ENCODE results near the gene TPM4. TPM values are rescaled to one million over a fixed set of nuclear protein-coding genes. Genes with fewer than 3 reads are reported as not detected.
"Not testable (repeated sequence)": the region's sequence is repeated elsewhere in the genome, so short reads cannot be mapped to it uniquely, and the experiment has no call there.

The TPM4 gene
- total and polyA plus RNA-seq, 2 donors: 131 to 253 TPM

- no peaks in the 10 kb centered on the region for H3K27me3 ChIP-seq (ENCODE audit: control insufficient read depth in 2 of 2, insufficient read depth in 1 of 2, low read length in 1 of 2)
- no peaks in the 10 kb centered on the region for H3K9me3 ChIP-seq (ENCODE audit: control insufficient read depth in 2 of 2, insufficient read depth in 1 of 2, low read length in 1 of 2)
- H3K4me3 ChIP-seq (ENCODE audit: low read length in 2 of 2): peak overlapping the region; percentile 56 to 97
- 48% methylated on average over 2 of the region's 2 CpGs for WGBS
- peaks cover 24 to 27% of the 10 kb centered on the region in 2 donors for H3K36me3 ChIP-seq (ENCODE audit: control insufficient read depth in 2 of 2, insufficient read depth in 2 of 2, low read length in 1 of 2)
- no peak overlapping the region for H3K27ac ChIP-seq (ENCODE audit: low read depth in 1 of 2, low read length in 1 of 2)
- no peak for DNase-seq (ENCODE audit: low read depth in 6 of 9, low spot score in 9 of 9)
- H3K4me1 ChIP-seq (ENCODE audit: control insufficient read depth in 2 of 2, insufficient read depth in 2 of 2, low read length in 2 of 2): peaks cover 9 to 24% of the 10 kb centered on the region in 2 donors
These were observed 36.5 kb downstream of the TPM4 start for GRCh38 chr19:16112778-16113177.

- no peak overlapping the region for H3K27ac ChIP-seq (ENCODE audit: low read depth in 1 of 2, low read length in 1 of 2)
- H3K9me3 ChIP-seq (ENCODE audit: control insufficient read depth in 2 of 2, insufficient read depth in 1 of 2, low read length in 1 of 2): no peaks in the 10 kb centered on the region
- peaks cover 9 to 30% of the 10 kb centered on the region in 2 donors for H3K4me1 ChIP-seq (ENCODE audit: control insufficient read depth in 2 of 2, insufficient read depth in 2 of 2, low read length in 2 of 2)
- H3K27me3 ChIP-seq (ENCODE audit: control insufficient read depth in 2 of 2, insufficient read depth in 1 of 2, low read length in 1 of 2): no peaks in the 10 kb centered on the region
- DNase-seq (ENCODE audit: low read depth in 6 of 9, low spot score in 9 of 9): no peak
- no peak overlapping the region for H3K4me3 ChIP-seq (ENCODE audit: low read length in 2 of 2)
- peaks cover 34 to 37% of the 10 kb centered on the region in 2 donors for H3K36me3 ChIP-seq (ENCODE audit: control insufficient read depth in 2 of 2, insufficient read depth in 2 of 2, low read length in 1 of 2)
- whole genome bisulfite sequencing: 93% methylated on average over 3 of the region's 3 CpGs
These were observed 37.4 kb downstream of the TPM4 start for GRCh38 chr19:16113727-16114126.

GRCh38 chr19:16115301-16116039 lies 39.2 kb downstream of the TPM4 start:
- no peak for DNase-seq (ENCODE audit: low read depth in 6 of 9, low spot score in 9 of 9)
- no peak overlapping the region for H3K4me3 ChIP-seq (ENCODE audit: low read length in 2 of 2)
- WGBS: 98% methylated on average over 9 of the region's 9 CpGs
- H3K27me3 ChIP-seq (ENCODE audit: control insufficient read depth in 2 of 2, insufficient read depth in 1 of 2, low read length in 1 of 2): no peaks in the 10 kb centered on the region
- H3K27ac ChIP-seq (ENCODE audit: low read depth in 1 of 2, low read length in 1 of 2): no peak overlapping the region
- H3K9me3 ChIP-seq (ENCODE audit: control insufficient read depth in 2 of 2, insufficient read depth in 1 of 2, low read length in 1 of 2): no peaks in the 10 kb centered on the region
- H3K36me3 ChIP-seq (ENCODE audit: control insufficient read depth in 2 of 2, insufficient read depth in 2 of 2, low read length in 1 of 2): peaks cover 45 to 47% of the 10 kb centered on the region in 2 donors
- peaks cover 9 to 32% of the 10 kb centered on the region in 2 donors for H3K4me1 ChIP-seq (ENCODE audit: control insufficient read depth in 2 of 2, insufficient read depth in 2 of 2, low read length in 2 of 2)

- H3K9me3 ChIP-seq (ENCODE audit: control insufficient read depth in 2 of 2, insufficient read depth in 1 of 2, low read length in 1 of 2): no peaks in the 10 kb centered on the region
- WGBS: 78% methylated on average over 4 of the region's 4 CpGs
- no peaks in the 10 kb centered on the region for H3K27me3 ChIP-seq (ENCODE audit: control insufficient read depth in 2 of 2, insufficient read depth in 1 of 2, low read length in 1 of 2)
- no peak overlapping the region for H3K4me3 ChIP-seq (ENCODE audit: low read length in 2 of 2)
- DNase-seq (ENCODE audit: low read depth in 6 of 9, low spot score in 9 of 9): no peak
- H3K36me3 ChIP-seq (ENCODE audit: control insufficient read depth in 2 of 2, insufficient read depth in 2 of 2, low read length in 1 of 2): peaks cover 49 to 51% of the 10 kb centered on the region in 2 donors
- peaks cover 9 to 26% of the 10 kb centered on the region in 2 donors for H3K4me1 ChIP-seq (ENCODE audit: control insufficient read depth in 2 of 2, insufficient read depth in 2 of 2, low read length in 2 of 2)
- no peak overlapping the region for H3K27ac ChIP-seq (ENCODE audit: low read depth in 1 of 2, low read length in 1 of 2)
These were observed 39.8 kb downstream of the TPM4 start for GRCh38 chr19:16116067-16116466.

GRCh38 chr19:16117594-16118033 lies 41.3 kb downstream of the TPM4 start:
- peak overlapping the region; percentile 40 to 42 for H3K27ac ChIP-seq (ENCODE audit: low read depth in 1 of 2, low read length in 1 of 2)
- no peak for DNase-seq (ENCODE audit: low read depth in 6 of 9, low spot score in 9 of 9)
- peaks cover 63 to 66% of the 10 kb centered on the region in 2 donors for H3K36me3 ChIP-seq (ENCODE audit: control insufficient read depth in 2 of 2, insufficient read depth in 2 of 2, low read length in 1 of 2)
- no peak overlapping the region for H3K4me3 ChIP-seq (ENCODE audit: low read length in 2 of 2)
- no peaks in the 10 kb centered on the region for H3K9me3 ChIP-seq (ENCODE audit: control insufficient read depth in 2 of 2, insufficient read depth in 1 of 2, low read length in 1 of 2)
- WGBS: 86% methylated on average over 11 of the region's 11 CpGs
- H3K27me3 ChIP-seq (ENCODE audit: control insufficient read depth in 2 of 2, insufficient read depth in 1 of 2, low read length in 1 of 2): no peaks in the 10 kb centered on the region
- peaks cover 4 to 18% of the 10 kb centered on the region in 2 donors for H3K4me1 ChIP-seq (ENCODE audit: control insufficient read depth in 2 of 2, insufficient read depth in 2 of 2, low read length in 2 of 2)

GRCh38 chr19:16118489-16119033 lies 42.3 kb downstream of the TPM4 start:
- Histone ChIP-seq H3K27me3 (ENCODE audit: control insufficient read depth in 2 of 2, insufficient read depth in 1 of 2, low read length in 1 of 2) (no peaks in the 10 kb centered on the region), H3K36me3 (ENCODE audit: control insufficient read depth in 2 of 2, insufficient read depth in 2 of 2, low read length in 1 of 2) (peaks cover 67 to 72% of the 10 kb centered on the region in 2 donors), H3K4me3 (ENCODE audit: low read length in 2 of 2) (no peak overlapping the region), H3K27ac (ENCODE audit: low read depth in 1 of 2, low read length in 1 of 2) (peak overlapping the region; percentile 55 to 64), H3K4me1 (ENCODE audit: control insufficient read depth in 2 of 2, insufficient read depth in 2 of 2, low read length in 2 of 2) (peaks cover 0 to 12% of the 10 kb centered on the region in 2 donors), H3K9me3 (ENCODE audit: control insufficient read depth in 2 of 2, insufficient read depth in 1 of 2, low read length in 1 of 2) (no peaks in the 10 kb centered on the region)
- WGBS: 46% methylated on average over 12 of the region's 12 CpGs
- DNase-seq (ENCODE audit: low read depth in 6 of 9, low spot score in 9 of 9): peak in 1 of 9 donors; percentile 45

GRCh38 chr19:16119075-16119857 lies 43.0 kb downstream of the TPM4 start:
- H3K9me3 ChIP-seq (ENCODE audit: control insufficient read depth in 2 of 2, insufficient read depth in 1 of 2, low read length in 1 of 2); H3K27me3 ChIP-seq (ENCODE audit: control insufficient read depth in 2 of 2, insufficient read depth in 1 of 2, low read length in 1 of 2); H3K4me3 ChIP-seq (ENCODE audit: low read length in 2 of 2): not testable (repeated sequence)
- Histone ChIP-seq H3K36me3 (ENCODE audit: control insufficient read depth in 2 of 2, insufficient read depth in 2 of 2, low read length in 1 of 2) (peaks cover 74 to 75% of the 10 kb centered on the region in 2 donors), H3K4me1 (ENCODE audit: control insufficient read depth in 2 of 2, insufficient read depth in 2 of 2, low read length in 2 of 2) (peaks cover 0 to 12% of the 10 kb centered on the region in 2 donors), H3K27ac (ENCODE audit: low read depth in 1 of 2, low read length in 1 of 2) (peak overlapping the region; percentile 55 to 64)
- WGBS: 85% methylated on average over 19 of the region's 19 CpGs
- peak in 1 of 9 donors; percentile 32 for DNase-seq (ENCODE audit: low read depth in 6 of 9, low spot score in 9 of 9)

- Histone ChIP-seq H3K27me3 (ENCODE audit: control insufficient read depth in 2 of 2, insufficient read depth in 1 of 2, low read length in 1 of 2) (no peaks in the 10 kb centered on the region), H3K36me3 (ENCODE audit: control insufficient read depth in 2 of 2, insufficient read depth in 2 of 2, low read length in 1 of 2) (peaks cover 79 to 86% of the 10 kb centered on the region in 2 donors), H3K27ac (ENCODE audit: low read depth in 1 of 2, low read length in 1 of 2) (peak overlapping the region in 1 of 2 donors; percentile 11), H3K4me3 (ENCODE audit: low read length in 2 of 2) (no peak overlapping the region), H3K4me1 (ENCODE audit: control insufficient read depth in 2 of 2, insufficient read depth in 2 of 2, low read length in 2 of 2) (peaks cover 0 to 9% of the 10 kb centered on the region in 2 donors), H3K9me3 (ENCODE audit: control insufficient read depth in 2 of 2, insufficient read depth in 1 of 2, low read length in 1 of 2) (no peaks in the 10 kb centered on the region)
- DNase-seq (ENCODE audit: low read depth in 6 of 9, low spot score in 9 of 9): no peak
- WGBS: 97% methylated on average over 5 of the region's 5 CpGs
These were observed 44.8 kb downstream of the TPM4 start for GRCh38 chr19:16121141-16121540.

GRCh38 chr19:16121967-16122366 lies 45.7 kb downstream of the TPM4 start:
- Histone ChIP-seq H3K9me3 (ENCODE audit: control insufficient read depth in 2 of 2, insufficient read depth in 1 of 2, low read length in 1 of 2) (no peaks in the 10 kb centered on the region), H3K27me3 (ENCODE audit: control insufficient read depth in 2 of 2, insufficient read depth in 1 of 2, low read length in 1 of 2) (no peaks in the 10 kb centered on the region), H3K4me3 (ENCODE audit: low read length in 2 of 2) (no peak overlapping the region), H3K36me3 (ENCODE audit: control insufficient read depth in 2 of 2, insufficient read depth in 2 of 2, low read length in 1 of 2) (peaks cover 79 to 89% of the 10 kb centered on the region in 2 donors), H3K4me1 (ENCODE audit: control insufficient read depth in 2 of 2, insufficient read depth in 2 of 2, low read length in 2 of 2) (peaks cover 0 to 9% of the 10 kb centered on the region in 2 donors), H3K27ac (ENCODE audit: low read depth in 1 of 2, low read length in 1 of 2) (no peak overlapping the region)
- WGBS: 94% methylated on average over 11 of the region's 11 CpGs
- no peak for DNase-seq (ENCODE audit: low read depth in 6 of 9, low spot score in 9 of 9)

Data from thymus (tissue), 11 donors.